ENCODE data around the gene PDE4D.

GRCh38 chr5:59873113-59873512, 20.4 kb downstream of the PDE4D start:
- TF ChIP-seq CTCF (IDR thresholded peaks at IDR 0.05) = no peak
- no peak for TF ChIP-seq ZFX (IDR thresholded peaks at IDR 0.05; ENCODE audit: borderline replicate concordance)

Data from 22Rv1 (cell line).